ENCODE results near the gene STK10. TPM values are rescaled to one million over a fixed set of nuclear protein-coding genes. Genes with fewer than 3 reads are reported as not detected.

The STK10 gene
- total and polyA plus RNA-seq, 9 of the 15 experiments (the other 6 are each of a cell fraction or from before 2014, with no cell fraction given): 0.30 to 6.7 (median 2.4) TPM

DNA sequence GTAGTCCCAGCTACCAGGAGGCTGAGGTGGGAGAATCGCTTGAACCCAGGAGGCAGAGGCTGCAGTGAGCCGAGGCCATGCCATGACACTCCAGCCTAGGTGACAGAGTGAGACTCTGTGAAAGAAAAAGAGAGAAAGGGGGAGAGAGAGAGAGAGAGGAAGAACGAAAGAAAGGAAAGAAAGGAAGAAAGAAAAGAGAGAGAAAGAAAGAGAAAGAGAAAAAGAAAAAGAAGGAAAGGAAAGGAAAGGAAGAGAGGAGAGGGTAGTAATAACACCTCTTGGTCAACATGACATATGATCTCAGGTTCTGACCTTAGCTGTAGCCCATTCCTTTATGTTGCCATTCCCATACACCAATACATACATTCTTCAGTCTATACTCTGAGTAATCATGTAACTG, 195.7 kb downstream of the STK10 start (continued):
- no peak for TF ChIP-seq PHTF2 (CRISPR knock-in tag; IDR thresholded peaks at IDR 0.05)
- TF ChIP-seq U2AF1 (optimal IDR thresholded peaks at IDR 0.05; ENCODE audit: low read depth, low read length): no peak
- no peak for TF ChIP-seq GATAD2A (IDR thresholded peaks at IDR 0.05)
- TF ChIP-seq RB1 (IDR thresholded peaks at IDR 0.05; ENCODE audit: low read depth): no peak
- TF ChIP-seq SREBF2 (CRISPR knock-in tag; IDR thresholded peaks at IDR 0.05): no peak
- no peak for TF ChIP-seq CHD4 (IDR thresholded peaks at IDR 0.05; ENCODE audit: insufficient read depth, insufficient replicate concordance, low read depth, low read length, poor library complexity, severe bottlenecking)
- no peak for TF ChIP-seq HNRNPK (IDR thresholded peaks at IDR 0.05; ENCODE audit: low read depth, low read length, poor library complexity, severe bottlenecking)
- TF ChIP-seq TAL1 (IDR thresholded peaks at IDR 0.05): no peak
- no peak for TF ChIP-seq ZNF586 (CRISPR knock-in tag; conservative IDR thresholded peaks at IDR 0.05)
- TF ChIP-seq IRF2 (CRISPR knock-in tag; IDR thresholded peaks at IDR 0.05): no peak
- no peak for TF ChIP-seq SNRNP70 (optimal IDR thresholded peaks at IDR 0.05; ENCODE audit: low read depth, low read length)

Other genes starting within 250 kb of the STK10 start
- 16.7 and 20.3 TPM in 2 replicates for gene FBXW11, start 181.6 kb downstream of the STK10 start, total RNA-seq (2014; rRNA removed)
- 27.0 and 27.7 TPM in 2 replicates for gene FBXW11, start 181.6 kb downstream of the STK10 start, total RNA-seq (2014; rRNA removed; fragmentation: Illumina TruSeq; extraction: Trizol)
- gene FBXW11, start 181.6 kb downstream of the STK10 start, total RNA-seq (2015; rRNA removed; fragmentation: Illumina TruSeq; extraction: Trizol): 24.8 and 27.2 TPM in 2 replicates
- 23.6 and 24.0 TPM in 2 replicates for gene FBXW11, start 181.6 kb downstream of the STK10 start, total RNA-seq (2021)
- 27.3 and 28.6 TPM in 2 replicates for gene FBXW11, start 181.6 kb downstream of the STK10 start, polyA plus RNA-seq (2011; rRNA removed)
- gene FBXW11, start 181.6 kb downstream of the STK10 start, polyA plus RNA-seq (2014; fragmentation: Illumina TruSeq; extraction: Trizol): 20.9 and 24.8 TPM in 2 replicates
- gene FBXW11, start 181.6 kb downstream of the STK10 start, polyA plus RNA-seq (2014; fragmentation: Nextera tagmentation; extraction: Ambion mirVana): 1 to 10 TPM; 3.0 to 3.5 TPM
- gene FBXW11, start 181.6 kb downstream of the STK10 start, polyA plus RNA-seq (2014; rRNA removed): 13.1 and 15.6 TPM in 2 replicates
- not detected in 2 replicates for gene EFCAB9, start 5.9 kb upstream of the STK10 start, total RNA-seq (2014; rRNA removed)
- not detected in 2 replicates for gene EFCAB9, start 5.9 kb upstream of the STK10 start, total RNA-seq (2014; rRNA removed; fragmentation: Illumina TruSeq; extraction: Trizol)
- gene EFCAB9, start 5.9 kb upstream of the STK10 start, total RNA-seq (2015; rRNA removed; fragmentation: Illumina TruSeq; extraction: Trizol): not detected in 2 replicates
- not detected in 2 replicates for gene EFCAB9, start 5.9 kb upstream of the STK10 start, total RNA-seq (2021)
- gene EFCAB9, start 5.9 kb upstream of the STK10 start, polyA plus RNA-seq (2011; rRNA removed): not detected in 2 replicates
- gene EFCAB9, start 5.9 kb upstream of the STK10 start, polyA plus RNA-seq (2014; fragmentation: Illumina TruSeq; extraction: Trizol): not detected in 2 replicates
- gene EFCAB9, start 5.9 kb upstream of the STK10 start, polyA plus RNA-seq (2014; fragmentation: Nextera tagmentation; extraction: Ambion mirVana): not detected
- not detected in 2 replicates for gene EFCAB9, start 5.9 kb upstream of the STK10 start, polyA plus RNA-seq (2014; rRNA removed)
- 0.08 and 0.23 TPM in 2 replicates for gene UBTD2, start 95.5 kb upstream of the STK10 start, total RNA-seq (2014; rRNA removed)
- 0.15 and 0.19 TPM in 2 replicates for gene UBTD2, start 95.5 kb upstream of the STK10 start, total RNA-seq (2014; rRNA removed; fragmentation: Illumina TruSeq; extraction: Trizol)
- gene UBTD2, start 95.5 kb upstream of the STK10 start, total RNA-seq (2015; rRNA removed; fragmentation: Illumina TruSeq; extraction: Trizol): 0.07 and 0.08 TPM in 2 replicates
- 0.16 and 0.22 TPM in 2 replicates for gene UBTD2, start 95.5 kb upstream of the STK10 start, total RNA-seq (2021)
- 0.23 and 0.46 TPM in 2 replicates for gene UBTD2, start 95.5 kb upstream of the STK10 start, polyA plus RNA-seq (2011; rRNA removed)
- gene UBTD2, start 95.5 kb upstream of the STK10 start, polyA plus RNA-seq (2014; fragmentation: Illumina TruSeq; extraction: Trizol): 0.12 and 0.18 TPM in 2 replicates
- gene UBTD2, start 95.5 kb upstream of the STK10 start, polyA plus RNA-seq (2014; fragmentation: Nextera tagmentation; extraction: Ambion mirVana): under 1 TPM in 1 of 2 experiments, not detected in 1; 0.01 TPM
- 0.03 and 0.18 TPM in 2 replicates for gene UBTD2, start 95.5 kb upstream of the STK10 start, polyA plus RNA-seq (2014; rRNA removed)